IMR-90 (cell line): ENCODE measurements around the gene SRPK3.

Source experiments
- BHLHE40 ChIP-seq: fragments of 150-350 bp; IDR thresholded peaks from 2 replicates; pipeline ENCODE4 v1.6.1; 2016; ENCODE audit warnings: mild to moderate bottlenecking, low read depth, low read length
- CEBPB ChIP-seq: IDR thresholded peaks from 2 replicates; pipeline ENCODE4 v1.6.1; 2012; ENCODE audit warnings: low read depth, low read length, improper control_type of control experiment
- FOS ChIP-seq: fragments of 150-350 bp; IDR thresholded peaks from 2 replicates; pipeline ENCODE4 v1.6.1; 2016; ENCODE audit warnings: low read depth, low read length
- MAFK ChIP-seq: IDR thresholded peaks from 2 replicates; pipeline ENCODE4 v1.6.1; 2012; ENCODE audit warnings: low read depth, low read length, improper control_type of control experiment
- MAZ ChIP-seq: IDR thresholded peaks from 2 replicates; pipeline ENCODE4 v1.6.1; 2012; ENCODE audit warnings: low read depth, mild to moderate bottlenecking, low read length, improper control_type of control experiment, moderate library complexity, borderline replicate concordance
- MXI1 ChIP-seq: IDR thresholded peaks from 2 replicates; pipeline ENCODE4 v1.6.1; 2012; ENCODE audit warnings: low read depth, mild to moderate bottlenecking, low read length, moderate library complexity, borderline replicate concordance
- POLR2A ChIP-seq: IDR thresholded peaks from 2 replicates; pipeline ENCODE4 v1.6.1; 2012; ENCODE audit warnings: mild to moderate bottlenecking, low read depth, low read length
- RAD21 ChIP-seq: IDR thresholded peaks from 2 replicates; pipeline ENCODE4 v1.6.1; 2012; ENCODE audit warnings: low read length, improper control_type of control experiment
- RFX5 ChIP-seq: IDR thresholded peaks from 2 replicates; pipeline ENCODE4 v1.8.0; 2012; ENCODE audit warnings: low read depth, mild to moderate bottlenecking, low read length, moderate library complexity
- SMC3 ChIP-seq: fragments of 150-350 bp; IDR thresholded peaks from 2 replicates; pipeline ENCODE4 v1.6.1; 2016; ENCODE audit warnings: low read depth, mild to moderate bottlenecking, antibody characterized with exemption, low read length, moderate library complexity
- TF ChIP-seq, protein P1 (sequence below): conservative IDR thresholded peaks from 2 replicates; pipeline ENCODE4 v1.5.1; 2012; ENCODE audit warnings: mild to moderate bottlenecking, low read depth, low read length, improper control_type of control experiment
- TF ChIP-seq, protein P2 (sequence below): fragments of 150-350 bp; IDR thresholded peaks from 2 replicates; pipeline ENCODE4 v1.6.1; 2017; ENCODE audit warnings: mild to moderate bottlenecking, antibody characterized with exemption, low read length, low read depth
- TF ChIP-seq, protein P3 (sequence below): fragments of 150-350 bp; IDR thresholded peaks from 2 replicates; pipeline ENCODE4 v1.6.1; 2016; ENCODE audit warnings: low read depth, mild to moderate bottlenecking, low read length, moderate library complexity, borderline replicate concordance

DNA sequence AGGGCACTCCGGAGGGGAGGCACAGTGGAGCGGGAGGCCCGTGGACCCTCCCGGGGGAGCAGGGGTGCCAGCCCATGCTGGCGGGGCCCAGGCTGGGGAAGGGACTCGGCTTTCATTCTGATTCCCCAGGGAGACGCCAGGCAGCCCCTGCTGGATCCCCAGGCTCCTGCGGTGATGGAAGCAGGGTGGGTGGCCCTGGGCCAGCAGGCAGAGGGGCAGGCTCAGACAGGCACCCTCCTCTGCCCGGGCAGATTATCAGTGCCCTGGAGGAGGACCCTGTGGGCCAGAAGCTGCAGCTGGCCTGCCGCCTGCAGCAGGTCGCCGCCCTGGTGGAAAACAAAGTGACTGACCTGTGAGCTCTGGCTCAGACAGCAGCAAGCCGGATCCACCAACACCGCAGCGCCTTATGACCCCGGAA is 2.1 kb upstream of the SRPK3 start:
- TF ChIP-seq POLR2A (no peak), FOS (no peak), BHLHE40 (no peak), RAD21 (no peak), MXI1 (no peak), CEBPB (no peak), RFX5 (no peak), MAFK (no peak), MAZ (no peak), SMC3 (no peak)
- TF ChIP-seq, protein P1, sequence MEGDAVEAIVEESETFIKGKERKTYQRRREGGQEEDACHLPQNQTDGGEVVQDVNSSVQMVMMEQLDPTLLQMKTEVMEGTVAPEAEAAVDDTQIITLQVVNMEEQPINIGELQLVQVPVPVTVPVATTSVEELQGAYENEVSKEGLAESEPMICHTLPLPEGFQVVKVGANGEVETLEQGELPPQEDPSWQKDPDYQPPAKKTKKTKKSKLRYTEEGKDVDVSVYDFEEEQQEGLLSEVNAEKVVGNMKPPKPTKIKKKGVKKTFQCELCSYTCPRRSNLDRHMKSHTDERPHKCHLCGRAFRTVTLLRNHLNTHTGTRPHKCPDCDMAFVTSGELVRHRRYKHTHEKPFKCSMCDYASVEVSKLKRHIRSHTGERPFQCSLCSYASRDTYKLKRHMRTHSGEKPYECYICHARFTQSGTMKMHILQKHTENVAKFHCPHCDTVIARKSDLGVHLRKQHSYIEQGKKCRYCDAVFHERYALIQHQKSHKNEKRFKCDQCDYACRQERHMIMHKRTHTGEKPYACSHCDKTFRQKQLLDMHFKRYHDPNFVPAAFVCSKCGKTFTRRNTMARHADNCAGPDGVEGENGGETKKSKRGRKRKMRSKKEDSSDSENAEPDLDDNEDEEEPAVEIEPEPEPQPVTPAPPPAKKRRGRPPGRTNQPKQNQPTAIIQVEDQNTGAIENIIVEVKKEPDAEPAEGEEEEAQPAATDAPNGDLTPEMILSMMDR, result no peak
- TF ChIP-seq, protein P2, sequence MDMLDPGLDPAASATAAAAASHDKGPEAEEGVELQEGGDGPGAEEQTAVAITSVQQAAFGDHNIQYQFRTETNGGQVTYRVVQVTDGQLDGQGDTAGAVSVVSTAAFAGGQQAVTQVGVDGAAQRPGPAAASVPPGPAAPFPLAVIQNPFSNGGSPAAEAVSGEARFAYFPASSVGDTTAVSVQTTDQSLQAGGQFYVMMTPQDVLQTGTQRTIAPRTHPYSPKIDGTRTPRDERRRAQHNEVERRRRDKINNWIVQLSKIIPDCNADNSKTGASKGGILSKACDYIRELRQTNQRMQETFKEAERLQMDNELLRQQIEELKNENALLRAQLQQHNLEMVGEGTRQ, result no peak
- TF ChIP-seq, protein P3, sequence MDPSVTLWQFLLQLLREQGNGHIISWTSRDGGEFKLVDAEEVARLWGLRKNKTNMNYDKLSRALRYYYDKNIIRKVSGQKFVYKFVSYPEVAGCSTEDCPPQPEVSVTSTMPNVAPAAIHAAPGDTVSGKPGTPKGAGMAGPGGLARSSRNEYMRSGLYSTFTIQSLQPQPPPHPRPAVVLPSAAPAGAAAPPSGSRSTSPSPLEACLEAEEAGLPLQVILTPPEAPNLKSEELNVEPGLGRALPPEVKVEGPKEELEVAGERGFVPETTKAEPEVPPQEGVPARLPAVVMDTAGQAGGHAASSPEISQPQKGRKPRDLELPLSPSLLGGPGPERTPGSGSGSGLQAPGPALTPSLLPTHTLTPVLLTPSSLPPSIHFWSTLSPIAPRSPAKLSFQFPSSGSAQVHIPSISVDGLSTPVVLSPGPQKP, result no peak
